ENCODE results near the gene ARHGAP10.

DNA sequence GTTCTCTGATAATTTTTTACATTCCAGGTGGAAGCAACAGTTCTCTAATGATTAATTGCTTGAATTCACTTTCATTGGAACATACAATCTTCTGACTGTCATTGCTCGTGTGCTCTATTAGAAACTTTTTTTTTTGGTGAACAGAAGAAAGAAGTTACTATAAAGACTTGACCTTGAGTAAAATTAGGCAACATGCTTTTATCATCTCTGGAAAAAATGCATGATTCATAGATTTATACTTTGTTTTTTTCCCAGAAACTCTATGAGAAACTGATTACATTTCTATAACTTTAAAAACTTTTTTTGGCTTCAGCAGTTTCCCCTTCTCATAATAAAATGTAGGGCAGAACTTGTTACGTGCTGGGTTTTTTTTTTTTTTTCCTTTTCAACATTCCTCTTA lies 167.6 kb downstream of the ARHGAP10 start:
- TF ChIP-seq, protein P1, sequence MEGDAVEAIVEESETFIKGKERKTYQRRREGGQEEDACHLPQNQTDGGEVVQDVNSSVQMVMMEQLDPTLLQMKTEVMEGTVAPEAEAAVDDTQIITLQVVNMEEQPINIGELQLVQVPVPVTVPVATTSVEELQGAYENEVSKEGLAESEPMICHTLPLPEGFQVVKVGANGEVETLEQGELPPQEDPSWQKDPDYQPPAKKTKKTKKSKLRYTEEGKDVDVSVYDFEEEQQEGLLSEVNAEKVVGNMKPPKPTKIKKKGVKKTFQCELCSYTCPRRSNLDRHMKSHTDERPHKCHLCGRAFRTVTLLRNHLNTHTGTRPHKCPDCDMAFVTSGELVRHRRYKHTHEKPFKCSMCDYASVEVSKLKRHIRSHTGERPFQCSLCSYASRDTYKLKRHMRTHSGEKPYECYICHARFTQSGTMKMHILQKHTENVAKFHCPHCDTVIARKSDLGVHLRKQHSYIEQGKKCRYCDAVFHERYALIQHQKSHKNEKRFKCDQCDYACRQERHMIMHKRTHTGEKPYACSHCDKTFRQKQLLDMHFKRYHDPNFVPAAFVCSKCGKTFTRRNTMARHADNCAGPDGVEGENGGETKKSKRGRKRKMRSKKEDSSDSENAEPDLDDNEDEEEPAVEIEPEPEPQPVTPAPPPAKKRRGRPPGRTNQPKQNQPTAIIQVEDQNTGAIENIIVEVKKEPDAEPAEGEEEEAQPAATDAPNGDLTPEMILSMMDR (IDR thresholded peaks at IDR 0.05; ENCODE audit: insufficient read depth, low read depth, low read length): no peak
- TF ChIP-seq EZH2 (IDR thresholded peaks at IDR 0.05; ENCODE audit: insufficient read depth, low read length): no peak

Data from astrocyte (in vitro differentiated cells and primary cell).